Retinal pigment epithelial cell (primary cell): Measurements from ENCODE around the gene SDS.
A peak's percentile ranks its signal among the peaks of the same experiment; 100 is the strongest.

Experiments used
- DNase-seq: peaks from one replicate; pipeline ENCODE4 v3.0.0-alpha.2; 2010; ENCODE audit warnings: low read depth
- H3K4me3 ChIP-seq: 2 replicates; pipeline ENCODE4 v1.5.1; 2011; ENCODE audit warnings: mild to moderate bottlenecking, low read length, control low read depth, moderate library complexity
- TF ChIP-seq, protein P1 (sequence below): conservative IDR thresholded peaks from 2 replicates; pipeline ENCODE4 v1.5.1; 2011; ENCODE audit warnings: low read depth, low read length, control low read depth, inconsistent platforms

Gene SDS

DNA sequence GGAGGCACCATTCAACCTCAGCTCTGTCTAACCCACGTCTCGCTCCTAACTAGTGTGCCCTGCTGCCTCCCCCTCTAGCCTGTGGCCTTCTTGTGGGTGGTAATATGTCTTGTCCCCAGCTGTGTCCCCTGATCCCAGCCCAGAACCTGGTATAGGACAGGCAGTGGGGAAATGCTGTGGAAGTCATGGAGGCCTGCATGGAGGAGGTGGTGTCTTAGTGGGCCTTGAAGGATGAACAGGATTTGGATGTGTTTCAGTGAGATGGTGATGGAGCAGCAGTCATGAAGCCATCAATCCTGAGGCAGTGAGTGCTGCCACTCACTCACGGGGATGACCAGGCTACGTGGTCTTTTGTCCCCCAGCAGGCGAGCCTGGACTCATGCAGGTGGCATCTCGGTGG lies 31.9 kb downstream of the SDS start:
- TF ChIP-seq, protein P1, sequence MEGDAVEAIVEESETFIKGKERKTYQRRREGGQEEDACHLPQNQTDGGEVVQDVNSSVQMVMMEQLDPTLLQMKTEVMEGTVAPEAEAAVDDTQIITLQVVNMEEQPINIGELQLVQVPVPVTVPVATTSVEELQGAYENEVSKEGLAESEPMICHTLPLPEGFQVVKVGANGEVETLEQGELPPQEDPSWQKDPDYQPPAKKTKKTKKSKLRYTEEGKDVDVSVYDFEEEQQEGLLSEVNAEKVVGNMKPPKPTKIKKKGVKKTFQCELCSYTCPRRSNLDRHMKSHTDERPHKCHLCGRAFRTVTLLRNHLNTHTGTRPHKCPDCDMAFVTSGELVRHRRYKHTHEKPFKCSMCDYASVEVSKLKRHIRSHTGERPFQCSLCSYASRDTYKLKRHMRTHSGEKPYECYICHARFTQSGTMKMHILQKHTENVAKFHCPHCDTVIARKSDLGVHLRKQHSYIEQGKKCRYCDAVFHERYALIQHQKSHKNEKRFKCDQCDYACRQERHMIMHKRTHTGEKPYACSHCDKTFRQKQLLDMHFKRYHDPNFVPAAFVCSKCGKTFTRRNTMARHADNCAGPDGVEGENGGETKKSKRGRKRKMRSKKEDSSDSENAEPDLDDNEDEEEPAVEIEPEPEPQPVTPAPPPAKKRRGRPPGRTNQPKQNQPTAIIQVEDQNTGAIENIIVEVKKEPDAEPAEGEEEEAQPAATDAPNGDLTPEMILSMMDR, result no peak
- no peak for DNase-seq
- H3K4me3 ChIP-seq, result no peak overlapping the region

DNA sequence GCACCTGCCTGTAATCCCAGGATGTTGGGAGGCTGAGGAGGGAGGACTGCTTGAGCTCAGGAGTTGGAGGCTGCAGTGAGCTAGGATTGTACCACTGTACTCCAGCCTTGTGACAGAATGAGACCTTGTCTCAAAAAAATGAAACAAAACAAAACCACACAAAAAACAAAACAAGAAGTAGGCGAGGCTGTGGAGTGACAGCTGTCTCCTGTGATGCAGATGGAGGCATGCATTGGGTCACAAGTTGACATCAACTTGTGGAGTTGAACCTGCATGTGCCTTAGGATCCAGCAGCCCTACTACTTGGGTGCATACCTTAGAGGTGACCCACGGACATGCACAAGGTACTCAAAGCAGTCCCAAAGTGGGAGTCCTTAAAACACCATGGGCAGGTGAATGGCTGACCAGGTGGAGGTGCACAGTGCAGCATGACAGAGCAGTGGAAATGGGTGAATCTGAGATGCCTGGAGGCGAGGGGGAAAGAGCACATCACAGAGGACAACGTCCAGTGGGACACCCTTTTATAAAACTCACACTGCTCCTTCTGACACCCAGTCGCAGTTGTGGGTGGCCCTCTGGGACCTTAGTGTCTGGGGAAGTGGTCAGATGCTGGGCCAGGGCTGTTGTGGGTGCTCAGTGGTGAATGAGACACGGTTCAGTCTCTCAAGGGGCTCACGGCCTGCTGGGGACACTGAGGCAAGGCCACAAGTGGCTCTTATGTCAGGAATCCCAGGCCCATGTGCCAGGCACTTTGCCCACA lies 32.6 kb downstream of the SDS start:
- TF ChIP-seq, protein P1, result no peak
- no peak for DNase-seq
- H3K4me3 ChIP-seq, result no peak overlapping the region

DNA sequence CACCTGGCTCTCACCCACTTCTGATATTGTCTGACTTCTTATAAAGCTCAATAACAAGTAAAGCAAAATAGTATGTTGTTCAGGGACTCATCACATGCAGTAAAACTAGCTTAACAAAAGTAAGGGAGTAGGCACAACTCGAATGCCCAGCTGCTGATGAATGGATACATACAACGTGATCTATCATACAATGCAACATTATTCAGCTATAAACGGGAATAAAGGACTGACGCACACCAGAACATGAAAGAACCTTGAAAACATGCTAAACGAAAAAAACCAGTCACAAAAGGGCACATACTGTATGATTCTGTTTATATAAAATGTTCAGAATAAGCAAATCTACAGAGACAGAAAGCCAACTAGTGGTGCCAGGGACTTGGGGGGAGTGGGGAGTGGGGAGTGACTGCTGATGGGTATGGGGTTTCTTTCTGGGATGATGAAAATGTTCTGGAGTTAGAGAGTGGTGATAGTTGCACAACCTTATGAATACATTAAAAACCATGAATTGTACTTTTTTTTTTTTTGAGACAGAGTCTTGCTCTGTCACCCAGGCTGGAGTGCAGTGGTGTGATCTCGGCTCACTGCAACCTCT lies 34.2 kb downstream of the SDS start:
- no peak for DNase-seq
- no peak overlapping the region for H3K4me3 ChIP-seq
- TF ChIP-seq, protein P1, result no peak

DNA sequence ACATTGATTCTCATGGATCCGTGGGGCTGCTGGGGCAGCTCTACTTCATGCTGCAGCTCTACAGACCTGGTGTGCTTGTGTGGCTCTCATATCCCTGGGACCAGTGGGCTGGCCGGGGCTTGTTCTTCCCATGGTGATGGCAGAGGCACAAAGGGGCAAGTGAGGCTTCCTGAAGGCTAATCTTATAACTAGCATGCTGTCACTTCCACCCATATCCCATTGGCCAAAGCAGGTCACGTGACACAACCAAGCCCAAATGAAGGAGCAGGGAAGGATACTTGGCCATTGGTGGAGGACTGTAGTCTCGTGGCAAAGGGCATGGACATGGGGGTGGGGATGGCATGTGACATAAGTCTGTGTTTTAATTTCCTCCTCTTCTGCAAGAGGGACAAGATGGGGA lies 35.4 kb downstream of the SDS start:
- no peak overlapping the region for H3K4me3 ChIP-seq
- TF ChIP-seq, protein P1, result no peak
- no peak for DNase-seq

DNA sequence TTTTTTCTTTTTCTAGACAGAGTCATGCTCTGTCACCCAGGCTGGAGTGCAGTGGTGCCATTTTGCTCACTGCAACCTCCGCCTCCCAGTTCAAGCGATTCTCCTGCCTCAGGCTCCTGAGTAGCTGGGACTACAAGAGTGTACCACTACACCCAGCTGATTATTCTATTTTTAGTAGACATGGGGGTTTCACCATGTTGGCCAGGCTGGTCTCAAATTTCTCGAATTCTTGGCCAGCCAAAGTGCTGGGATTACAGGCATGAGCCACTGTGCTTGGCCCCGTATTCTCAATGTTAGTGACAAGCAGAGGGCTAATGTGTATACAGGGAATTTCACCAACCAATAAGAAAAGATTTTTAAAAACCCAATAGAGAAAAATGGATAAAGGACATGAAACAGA lies 36.9 kb downstream of the SDS start:
- DNase-seq, result peak; percentile 48
- no peak overlapping the region for H3K4me3 ChIP-seq
- TF ChIP-seq, protein P1, result no peak

DNA sequence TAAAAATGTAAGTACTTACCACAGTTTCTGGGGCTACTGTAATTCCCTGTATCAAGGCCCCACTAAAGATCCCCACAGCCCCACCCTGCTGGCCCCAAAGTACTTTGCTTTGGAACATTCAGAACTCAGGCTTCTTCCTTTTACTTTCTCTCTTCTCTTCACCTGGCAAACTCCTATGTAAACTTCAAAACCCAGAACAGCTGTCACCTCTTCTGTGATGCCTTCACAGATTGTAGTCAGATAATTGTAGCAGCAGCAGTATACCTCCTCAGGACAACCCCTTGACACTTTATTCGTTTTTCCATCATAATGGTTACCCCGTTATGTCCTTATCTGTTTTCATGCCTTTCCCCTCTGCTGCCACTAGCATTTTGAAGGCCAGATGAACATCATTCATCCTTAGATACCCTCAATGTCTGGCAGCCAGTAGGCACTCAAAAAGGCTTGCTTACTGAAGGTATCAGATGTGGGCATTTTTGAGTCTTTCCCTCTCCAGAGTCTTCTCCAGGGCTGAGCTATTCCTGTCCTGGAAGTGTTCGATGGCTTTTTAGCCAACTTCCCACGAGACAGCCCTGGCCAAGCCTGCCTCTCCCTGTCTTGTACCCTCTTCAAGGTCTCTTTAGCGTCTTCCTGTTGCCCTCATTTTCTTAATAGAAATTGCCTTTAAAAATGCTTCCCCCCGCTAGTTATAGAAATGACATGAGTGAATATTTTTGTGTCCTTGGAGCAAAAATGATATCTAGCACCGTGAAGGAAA lies 37.9 kb downstream of the SDS start:
- no peak for DNase-seq
- TF ChIP-seq, protein P1, result no peak
- no peak overlapping the region for H3K4me3 ChIP-seq

DNA sequence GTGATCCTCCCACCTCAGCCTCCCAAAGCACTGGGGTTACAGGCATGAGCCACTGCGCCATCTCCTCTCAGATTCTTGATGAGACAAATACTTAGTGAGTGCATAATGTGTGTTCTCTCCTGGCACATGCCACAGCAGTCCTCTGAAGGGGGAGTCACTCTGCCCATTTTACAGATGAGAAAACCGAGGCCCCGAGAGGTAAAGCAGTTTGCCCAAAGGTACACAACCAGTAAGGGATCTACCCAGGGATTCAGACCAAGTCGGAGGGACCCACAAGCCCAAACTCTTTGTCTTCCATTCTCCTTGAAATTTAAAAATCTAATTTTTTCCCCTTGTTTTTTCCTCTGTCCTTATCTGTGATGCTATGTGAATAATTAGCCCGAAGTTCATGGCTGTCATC lies 39.0 kb downstream of the SDS start:
- no peak overlapping the region for H3K4me3 ChIP-seq
- TF ChIP-seq, protein P1, result no peak
- no peak for DNase-seq
